Liver (tissue), 9 donors: ENCODE results near the gene ARHGEF10L. TPM values are rescaled to one million over a fixed set of nuclear protein-coding genes. Genes with fewer than 3 reads are reported as not detected.

Experiments
- DNase-seq: peaks from one replicate; pipeline ENCODE4 v3.0.0-alpha.2; 2017; ENCODE audit warnings: low spot score
- H3K27ac ChIP-seq, 2 donors: one replicate each; pipeline ENCODE4 v1.7.0; 2013; ENCODE audit warnings: inconsistent platforms in 2 of 2, low read length in 2 of 2, control low read depth in 1 of 2, low read depth in 1 of 2, mild to moderate bottlenecking in 1 of 2
- H3K27me3 ChIP-seq, 4 donors: one replicate each; pipeline versions ENCODE4 v1.6.1 to v1.7.0; 2013; ENCODE audit warnings: low read length in 3 of 4, inconsistent platforms in 1 of 4, mild to moderate bottlenecking in 1 of 4, moderate library complexity in 1 of 4; ENCODE audit not compliant: control insufficient read depth in 4 of 4, insufficient read depth in 4 of 4
- H3K36me3 ChIP-seq, 4 donors: one replicate each; pipeline versions ENCODE4 v1.6.1 to v1.7.0; 2013; ENCODE audit warnings: low read length in 3 of 4, mild to moderate bottlenecking in 3 of 4, low read depth in 1 of 4, moderate library complexity in 1 of 4; ENCODE audit not compliant: control insufficient read depth in 4 of 4, insufficient read depth in 3 of 4
- H3K4me1 ChIP-seq, 4 donors: one replicate each; pipeline versions ENCODE4 v1.6.1 to v1.7.0; 2013; ENCODE audit warnings: low read length in 3 of 4, mild to moderate bottlenecking in 3 of 4, moderate library complexity in 1 of 4; ENCODE audit not compliant: control insufficient read depth in 4 of 4, insufficient read depth in 4 of 4
- H3K4me3 ChIP-seq, 3 donors: one replicate each; pipeline versions ENCODE4 v1.6.1 to v1.7.0; 2013; ENCODE audit warnings: low read length in 3 of 3, control low read depth in 1 of 3, low read depth in 1 of 3, mild to moderate bottlenecking in 1 of 3
- H3K9ac ChIP-seq, 2 donors: one replicate each; pipeline ENCODE4 v1.7.0; 2013; ENCODE audit warnings: low read length in 2 of 2, mild to moderate bottlenecking in 2 of 2, moderate library complexity in 2 of 2, control low read depth in 1 of 2, low read depth in 1 of 2
- H3K9me3 ChIP-seq, 4 donors: one replicate each; pipeline versions ENCODE4 v1.6.1 to v1.7.0; 2013; ENCODE audit warnings: low read length in 3 of 4; ENCODE audit not compliant: control insufficient read depth in 4 of 4
- ATF3 ChIP-seq: IDR thresholded peaks from 2 replicates; pipeline ENCODE4 v1.6.1; 2016; ENCODE audit warnings: antibody characterized with exemption
- CTCF ChIP-seq: fragments of 150-350 bp; IDR thresholded peaks from 2 replicates; pipeline ENCODE4 v1.5.1; 2017; ENCODE audit warnings: improper control_type of control experiment, low read depth, low read length; ENCODE audit not compliant: missing input control
- EGR1 ChIP-seq, 2 donors: IDR thresholded peaks; 2 replicates each; pipeline ENCODE4 v1.6.1; 2016 to 2018; ENCODE audit warnings: antibody characterized with exemption in 2 of 2, low read depth in 2 of 2
- FOXA1 ChIP-seq: IDR thresholded peaks from 2 replicates; pipeline ENCODE4 v1.6.1; 2016; ENCODE audit warnings: antibody characterized with exemption
- FOXA2 ChIP-seq: IDR thresholded peaks from 2 replicates; pipeline ENCODE4 v1.6.1; 2016; ENCODE audit warnings: antibody characterized with exemption
- GABPA ChIP-seq, 2 donors: IDR thresholded peaks in 1 of 2; conservative IDR thresholded peaks in 1 of 2; 2 replicates each; pipeline ENCODE4 v1.6.1; 2016; ENCODE audit warnings: antibody characterized with exemption in 2 of 2, mild to moderate bottlenecking in 1 of 2, moderate library complexity in 1 of 2
- HNF4A ChIP-seq, 2 donors: conservative IDR thresholded peaks; 2 replicates each; pipeline ENCODE4 v1.6.1; 2016; ENCODE audit warnings: antibody characterized with exemption in 2 of 2, mild to moderate bottlenecking in 2 of 2
- HNF4G ChIP-seq: IDR thresholded peaks from 2 replicates; pipeline ENCODE4 v1.6.1; 2016; ENCODE audit warnings: antibody characterized with exemption
- JUND ChIP-seq, 2 donors: IDR thresholded peaks; 2 replicates each; pipeline ENCODE4 v1.6.1; 2016; ENCODE audit warnings: antibody characterized with exemption in 2 of 2
- MAX ChIP-seq: IDR thresholded peaks from 2 replicates; pipeline ENCODE4 v1.6.1; 2016; ENCODE audit warnings: antibody characterized with exemption
- NR2F2 ChIP-seq: IDR thresholded peaks from 2 replicates; pipeline ENCODE4 v1.6.1; 2016; ENCODE audit warnings: antibody characterized with exemption
- RAD21 ChIP-seq, 2 donors: IDR thresholded peaks; 2 replicates each; pipeline ENCODE4 v1.6.1; 2016; ENCODE audit warnings: antibody characterized with exemption in 2 of 2, mild to moderate bottlenecking in 2 of 2
- REST ChIP-seq: IDR thresholded peaks from 2 replicates; pipeline ENCODE4 v1.6.1; 2016; ENCODE audit warnings: antibody characterized with exemption, mild to moderate bottlenecking
- RXRA ChIP-seq, 2 donors: IDR thresholded peaks; 2 replicates each; pipeline ENCODE4 v1.6.1; 2017 to 2018; ENCODE audit warnings: antibody characterized with exemption in 2 of 2, mild to moderate bottlenecking in 1 of 2
- SP1 ChIP-seq: IDR thresholded peaks from 2 replicates; pipeline ENCODE4 v1.6.1; 2018; ENCODE audit warnings: antibody characterized with exemption, mild to moderate bottlenecking
- TAF1 ChIP-seq: conservative IDR thresholded peaks from 2 replicates; pipeline ENCODE4 v1.6.1; 2016; ENCODE audit warnings: antibody characterized with exemption, mild to moderate bottlenecking
- YY1 ChIP-seq: IDR thresholded peaks from 2 replicates; pipeline ENCODE4 v1.6.1; 2016; ENCODE audit warnings: antibody characterized with exemption, mild to moderate bottlenecking
- ZBTB33 ChIP-seq: IDR thresholded peaks from 2 replicates; pipeline ENCODE4 v1.6.1; 2016; ENCODE audit warnings: antibody characterized with exemption
- WGBS: extraction: QIAGEN DNeasy Blood & Tissue Kit; methylation state at CpG from one replicate; pipeline ENCODE4 v1.1.7; 2013; 5-methylcytosine and 5-hydroxymethylcytosine counted together
- polyA plus RNA-seq, 2 donors: library from polyadenylated mRNA; stranded (reverse) in 1 of 2; unstranded in 1 of 2; fragments of 200-250 nt in 1 of 2; fragments of >200 nt in 1 of 2; fragmentation: Nextera tagmentation in 1 of 2; extraction: Ambion mirVana in 1 of 2; gene quantifications; one replicate each; pipeline versions ENCODE4 v1.2.1 to v1.2.3, GENCODE V29; 2013 to 2015
- total RNA-seq, 2 donors: library from RNA; depleted of rRNA; stranded (reverse); fragments of >200 nt; gene quantifications; one replicate each; pipeline ENCODE4 v1.2.3, GENCODE V29; 2014
- donor health status: healthy.
- donor health status: healthy.
- donor health status: healthy.
- donor health status: healthy.
- donor health status: healthy.

ARHGEF10L gene
- total and polyA plus RNA-seq, 4 donors, result 26.3 to 169 (median 57.5) TPM

GRCh38 chr1:17576519-17576853 lies 37.0 kb downstream of the ARHGEF10L start (continued):
- no peak for TF ChIP-seq RXRA (IDR thresholded peaks at IDR 0.05)
- TF ChIP-seq ATF3, result no peak

- H3K4me3 ChIP-seq, result no peak overlapping the region
- DNase-seq, result no peak
- H3K36me3 ChIP-seq, result no peaks in the 10 kb centered on the region
- 76% methylated on average over 1 of the region's 1 CpG for WGBS
- H3K9me3 ChIP-seq, result no peaks in the 10 kb centered on the region
- H3K4me1 ChIP-seq, result peaks cover 14 to 48% (median 36%) of the 10 kb centered on the region in 4 donors
- peak overlapping the region; percentile 25 to 54 for H3K27ac ChIP-seq
- H3K9ac ChIP-seq, result no peak overlapping the region
- no peaks in the 10 kb centered on the region for H3K27me3 ChIP-seq
- TF ChIP-seq NR2F2, result no peak
- no peak for TF ChIP-seq ZBTB33
- no peak for TF ChIP-seq JUND (IDR thresholded peaks at IDR 0.05)
- TF ChIP-seq ATF3, result no peak
- no peak for TF ChIP-seq HNF4G
- TF ChIP-seq YY1, result no peak
- TF ChIP-seq SP1, result no peak
- TF ChIP-seq CTCF, result no peak
- no peak for TF ChIP-seq EGR1 (IDR thresholded peaks at IDR 0.05; ENCODE audit: low read depth in 2 of 2)
- no peak for TF ChIP-seq GABPA (IDR thresholded peaks at IDR 0.05 in 1 of 2, conservative IDR thresholded peaks at IDR 0.05 in 1 of 2)
- no peak for TF ChIP-seq REST
- TF ChIP-seq FOXA2, result no peak
- TF ChIP-seq RAD21 (IDR thresholded peaks at IDR 0.05), result no peak
- TF ChIP-seq MAX, result no peak
- TF ChIP-seq HNF4A (conservative IDR thresholded peaks at IDR 0.05), result no peak
- no peak for TF ChIP-seq TAF1
- TF ChIP-seq FOXA1, result no peak
- TF ChIP-seq RXRA (IDR thresholded peaks at IDR 0.05), result no peak
Measured at GRCh38 chr1:17577907-17578297, 38.4 kb downstream of the ARHGEF10L start.
